22Rv1 (cell line): Measurements from ENCODE around the gene TMEM61.

ENCODE experiments used
- CTCF ChIP-seq: fragments of 450-650 bp; IDR thresholded peaks from 2 replicates; pipeline ENCODE4 v1.5.1; 2017; ENCODE audit warnings: mild to moderate bottlenecking
- ZFX ChIP-seq: fragments of 450-650 bp; IDR thresholded peaks from 2 replicates; pipeline ENCODE4 v1.6.1; 2017; ENCODE audit warnings: antibody characterized with exemption, borderline replicate concordance

- TF ChIP-seq CTCF (no peak), ZFX (no peak)
Measured at GRCh38 chr1:54997711-54997986, 17.2 kb downstream of the TMEM61 start.
